GM21381 (cell line): ENCODE data around the gene LBX2.
A peak's percentile ranks its signal among the peaks of the same experiment; 100 is the strongest.
"Not testable (repeated sequence)": the region's sequence is repeated elsewhere in the genome, so short reads cannot be mapped to it uniquely, and the experiment has no call there.

Experiments used
- ATAC-seq: cut with Tn5 transposase; IDR thresholded peaks from one replicate; pipeline ENCODE4 v1.9.1; 2021; ENCODE audit warnings: mild to moderate bottlenecking, moderate library complexity; ENCODE audit not compliant: unreplicated experiment

Gene LBX2

DNA sequence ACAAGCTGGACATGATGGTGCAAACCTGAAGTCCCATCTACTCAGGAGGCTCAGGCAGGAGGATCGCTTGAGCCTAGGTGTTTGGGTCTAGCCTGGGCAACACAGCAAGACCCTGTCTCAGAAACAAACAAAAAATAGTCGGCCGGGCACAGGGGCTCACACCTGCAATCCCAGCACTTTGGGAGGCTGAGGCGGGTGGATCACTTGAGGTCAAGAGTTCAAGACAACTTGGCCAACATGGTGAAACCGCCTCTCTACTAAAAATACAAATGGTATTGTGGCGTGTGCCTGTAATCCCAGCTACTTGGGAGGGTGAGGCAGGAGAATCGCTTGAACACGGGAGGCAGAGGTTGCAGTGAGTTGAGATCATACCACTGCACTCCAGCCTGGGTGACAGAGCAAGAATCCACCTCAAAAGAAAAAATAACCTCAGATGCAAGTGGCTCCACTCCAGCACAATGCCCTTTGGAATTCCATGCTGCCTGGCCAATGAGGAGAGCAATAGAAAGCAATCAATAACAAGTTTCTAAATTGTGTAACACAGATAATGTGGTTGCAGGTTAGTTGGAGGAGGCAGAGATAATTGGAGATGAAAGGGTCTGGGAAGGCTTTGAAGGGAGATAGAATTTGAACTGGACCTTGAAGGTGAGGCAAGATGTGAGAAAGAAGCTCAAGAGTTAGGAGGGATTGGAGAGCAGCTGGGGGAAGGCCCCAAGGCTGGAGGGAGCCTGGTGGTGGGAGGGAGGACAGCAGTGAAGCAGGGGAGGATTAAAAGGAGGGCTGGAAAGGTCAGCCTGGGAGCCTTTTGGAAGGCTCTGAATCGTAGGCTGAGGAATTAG is 10.5 kb downstream of the LBX2 start:
- no peak for ATAC-seq

- no peak for ATAC-seq
Observed at GRCh38 chr2:74486141-74486540, 13.3 kb downstream of the LBX2 start.

- ATAC-seq: not testable (repeated sequence)
Observed at GRCh38 chr2:74483675-74484164, 15.7 kb downstream of the LBX2 start.

DNA sequence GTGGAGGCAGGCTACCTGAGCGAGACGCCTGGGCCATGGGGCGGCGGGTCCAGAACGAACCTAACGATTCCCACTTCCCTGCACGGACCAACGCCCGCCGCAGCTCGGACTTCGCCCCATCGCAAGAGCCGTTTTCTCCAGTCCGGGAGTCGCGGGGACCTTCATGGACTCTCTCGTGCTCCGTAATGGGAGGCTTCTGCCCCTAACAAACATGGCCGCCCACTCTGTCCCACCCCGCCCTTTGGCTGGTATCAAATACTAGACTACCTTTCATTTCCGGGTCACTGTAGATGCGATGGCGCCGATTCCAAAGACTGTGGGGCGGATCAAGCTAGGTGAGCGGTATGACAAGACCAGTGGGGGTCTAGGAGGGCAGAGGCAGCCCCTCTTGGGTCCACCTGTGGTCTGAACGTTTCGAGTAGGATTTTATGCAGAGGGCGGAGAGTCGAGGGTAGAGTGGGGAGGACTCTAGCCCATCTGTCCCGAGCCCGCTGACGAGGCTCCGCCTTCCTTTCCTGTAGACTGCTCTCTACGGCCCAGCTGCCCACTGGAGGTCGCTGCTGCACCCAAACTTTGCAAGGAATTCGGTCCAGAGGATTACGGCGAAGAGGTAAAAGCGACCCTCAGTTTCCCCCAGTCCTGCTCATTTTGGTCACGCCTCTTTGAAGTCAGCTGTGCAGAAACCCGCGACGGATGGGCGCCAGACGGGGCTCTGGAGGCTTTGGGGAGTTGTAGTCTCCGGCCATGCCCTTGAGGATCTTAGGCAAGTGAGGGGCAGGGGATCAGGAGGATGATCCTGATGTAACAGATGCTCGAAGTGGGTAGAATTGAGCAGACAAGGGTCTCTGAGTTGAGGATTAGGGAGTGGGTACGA is 16.4 kb downstream of the LBX2 start, which contains the start of the genes CCDC142 and TTC31:
CCDC142 (minus strand) TSS at position 198 of the 874 bp plus-strand sequence; CDS start at position 37, 161 bp downstream.
TTC31 (plus strand) TSS at position 281 of the 874 bp plus-strand sequence; CDS start at position 296, 15 bp downstream.
- ATAC-seq: peak; percentile 86

- ATAC-seq: peak; percentile 34
Observed at GRCh38 chr2:74481961-74482800, 17.2 kb downstream of the LBX2 start.

DNA sequence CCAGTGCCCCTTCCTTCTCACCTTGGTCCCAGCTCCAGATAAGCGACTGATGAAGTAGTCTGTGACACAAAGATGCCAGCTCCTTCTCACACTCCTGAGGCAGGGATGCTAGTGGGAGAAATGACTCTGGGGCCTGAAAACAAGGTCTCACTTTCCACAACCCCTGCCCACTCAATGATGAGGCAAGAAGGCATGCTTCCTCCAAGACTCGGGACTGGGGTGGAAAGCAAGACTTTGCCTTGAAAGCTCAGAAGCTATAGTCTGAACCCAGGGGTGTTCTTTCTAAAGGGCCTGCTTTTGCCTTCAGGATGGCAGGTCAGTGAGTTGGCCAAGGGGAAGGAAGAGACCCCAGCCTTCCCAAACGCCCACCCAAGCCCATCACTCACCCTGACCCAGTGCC is 18.0 kb downstream of the LBX2 start:
- ATAC-seq: no peak

DNA sequence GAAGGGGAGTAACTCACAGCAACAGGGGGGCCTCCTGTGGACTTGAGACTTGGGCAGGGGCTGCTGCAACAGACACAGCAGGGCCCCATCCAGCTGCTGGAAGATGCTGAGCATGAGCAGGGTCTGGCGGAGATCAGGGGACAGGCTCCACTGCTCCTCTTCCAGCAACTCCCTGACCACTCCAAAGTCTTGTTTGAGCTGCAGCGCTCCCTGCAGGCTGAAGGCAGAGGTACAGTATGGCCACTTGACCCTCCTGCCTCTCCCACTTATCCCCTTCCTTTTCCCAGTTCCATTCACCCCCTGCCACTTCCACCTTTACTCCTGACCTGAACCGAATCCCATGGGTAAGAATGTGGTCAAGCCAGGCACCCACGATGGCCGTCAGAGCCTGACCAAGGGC is 24.5 kb downstream of the LBX2 start:
- no peak for ATAC-seq

DNA sequence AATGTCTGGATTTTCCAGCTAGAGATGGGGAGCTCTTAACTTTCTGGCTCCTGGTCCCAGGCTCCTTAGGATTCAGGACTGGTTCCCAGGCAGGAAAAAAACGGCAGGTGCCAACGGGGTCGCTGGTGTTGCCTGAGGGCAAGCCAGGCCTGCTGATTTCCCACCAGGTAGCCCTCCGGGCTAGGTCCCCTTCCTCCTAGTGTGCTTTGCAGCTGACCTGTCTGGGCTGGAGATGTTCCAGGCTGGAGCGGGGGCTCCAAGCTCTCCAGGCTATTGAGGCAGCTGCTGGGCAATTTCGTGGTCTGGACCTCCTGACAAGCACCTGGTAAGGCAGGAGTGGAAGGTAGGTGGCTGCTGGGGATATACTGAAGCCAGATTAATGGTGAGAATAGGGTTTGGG is 24.9 kb downstream of the LBX2 start:
- no peak for ATAC-seq

DNA sequence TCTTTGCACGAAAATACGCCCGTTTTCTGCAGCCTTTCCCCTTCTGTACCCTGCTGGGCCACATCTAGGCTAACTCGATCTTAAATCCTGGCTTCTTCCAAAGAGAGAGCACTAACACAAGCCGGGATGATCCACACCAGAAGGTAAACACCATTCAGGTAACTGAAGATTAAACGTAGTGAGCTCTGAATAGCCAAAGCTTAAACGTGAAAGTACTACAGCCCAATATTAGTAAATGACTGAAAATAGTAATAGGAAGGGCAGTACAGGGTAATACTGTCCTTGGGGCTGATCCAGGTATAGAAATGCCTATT is 26.5 kb downstream of the LBX2 start:
- no peak for ATAC-seq

DNA sequence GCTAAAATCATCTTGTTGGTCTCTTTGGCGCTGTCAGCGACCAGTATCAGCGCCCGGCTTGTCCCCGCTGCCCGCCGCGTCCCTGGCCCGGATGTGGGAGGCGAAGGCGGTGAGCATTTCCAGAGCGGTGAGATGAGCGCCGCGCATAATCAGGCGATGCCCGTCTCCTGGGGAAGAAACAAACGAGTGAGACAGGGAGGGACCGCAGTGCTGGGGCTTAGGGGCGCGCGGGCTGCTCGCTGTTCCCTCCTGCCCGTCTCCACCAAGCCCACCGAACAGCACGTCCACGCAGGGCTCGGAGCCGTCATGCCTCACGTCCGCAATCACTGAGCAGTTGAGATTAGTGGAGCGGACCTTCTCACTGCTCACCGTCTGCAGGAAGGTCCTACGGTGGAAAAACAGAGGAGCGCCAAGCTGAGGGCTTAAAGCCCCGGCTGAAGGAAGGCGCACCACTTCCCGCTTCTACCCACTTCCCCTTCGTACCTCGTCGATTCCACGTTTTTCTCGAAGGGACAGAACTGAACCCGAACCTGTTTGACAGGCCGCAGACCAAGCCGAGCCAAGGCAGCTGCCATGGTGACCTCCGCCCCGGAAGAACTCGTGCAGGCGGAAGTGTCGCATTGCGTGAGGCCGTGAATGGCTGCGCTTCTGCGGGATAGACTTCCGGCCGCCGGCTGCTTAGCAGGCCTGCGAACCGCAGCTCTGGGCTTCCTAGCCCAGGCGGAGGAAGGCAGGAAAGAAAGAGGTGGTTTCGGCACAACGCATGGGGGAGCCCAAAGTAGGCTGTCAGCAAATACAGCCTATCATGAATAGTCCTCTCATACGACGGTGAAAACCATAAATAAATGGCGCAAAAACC is 27.1 kb downstream of the LBX2 start, which contains the start of gene MRPL53:
MRPL53 (minus strand) TSS at position 595 of the 859 bp plus-strand sequence; CDS start at position 575, 20 bp downstream.
- peak; percentile 82 for ATAC-seq

DNA sequence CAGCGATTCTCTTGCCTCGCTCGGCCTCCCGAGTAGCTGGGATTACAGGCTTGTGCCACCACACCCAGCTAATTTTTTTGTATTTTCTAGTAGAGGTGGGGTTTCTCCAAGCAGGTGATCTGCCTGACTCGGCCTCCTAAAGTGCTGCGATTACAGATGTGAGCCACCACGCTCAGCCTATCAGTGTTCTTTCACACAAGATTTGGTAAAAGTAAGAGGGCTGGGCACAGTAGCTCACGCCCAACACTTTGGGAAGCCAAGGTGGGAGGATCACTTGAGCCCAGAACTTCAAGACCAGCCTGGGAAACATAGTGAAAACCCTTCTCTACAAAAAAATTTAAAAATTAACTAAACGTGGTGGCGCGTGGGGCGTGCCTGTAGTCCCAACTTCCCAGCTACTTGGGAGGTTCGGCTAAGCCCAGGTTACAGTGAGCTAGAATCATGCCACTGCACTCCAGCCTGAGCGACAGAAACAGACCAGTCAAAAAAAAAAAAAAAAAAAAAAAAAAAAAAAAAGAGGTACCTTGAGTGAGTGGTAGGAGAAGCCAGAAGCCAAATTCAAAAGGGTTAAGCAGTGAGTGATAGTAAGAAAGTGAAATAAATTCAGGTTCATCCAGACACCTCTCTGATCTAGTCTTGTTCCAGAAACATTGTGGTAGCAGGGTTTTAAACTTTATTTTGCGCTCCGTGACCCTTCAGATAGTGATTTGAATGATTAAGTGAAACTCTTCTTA is 27.9 kb downstream of the LBX2 start:
- no peak for ATAC-seq

GRCh38 chr2:74470742-74471141 is 28.7 kb downstream of the LBX2 start:
- ATAC-seq: not testable (repeated sequence)

DNA sequence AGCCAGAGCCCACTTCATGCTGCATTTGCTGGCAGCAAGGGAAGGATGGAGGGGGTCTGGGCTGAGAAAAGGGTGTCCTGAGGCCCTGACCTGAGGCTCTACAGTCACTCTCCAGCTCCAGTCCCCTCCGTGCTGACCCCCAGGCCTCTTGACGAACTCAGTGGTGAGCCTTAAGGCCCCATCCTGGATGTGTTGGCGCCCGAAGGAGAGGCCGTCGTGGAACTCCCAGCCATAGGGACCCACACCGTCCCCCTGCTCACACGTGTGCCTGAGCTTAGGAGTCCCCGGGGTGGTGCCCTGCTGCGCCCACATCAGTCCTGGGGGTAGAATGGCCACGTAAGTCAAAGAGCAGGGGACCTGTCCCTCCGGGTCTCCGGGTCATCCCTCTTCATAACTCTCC is 35.0 kb downstream of the LBX2 start:
- ATAC-seq: no peak

DNA sequence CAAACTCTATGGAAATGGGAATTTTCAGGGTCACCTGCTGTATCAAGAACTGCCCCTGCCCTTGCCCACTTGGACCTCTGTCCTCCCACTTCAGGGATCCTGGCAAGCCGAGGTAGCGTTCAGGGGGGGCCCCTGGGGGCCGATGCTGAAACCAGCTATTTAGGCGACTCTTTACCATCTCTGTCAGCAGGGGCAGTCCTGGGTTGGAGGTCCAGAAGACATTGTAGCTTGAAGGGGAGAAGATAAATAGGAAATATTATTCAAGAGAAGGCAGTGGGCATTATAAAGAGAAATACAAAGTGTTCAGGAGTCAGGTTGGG is 36.7 kb downstream of the LBX2 start:
- no peak for ATAC-seq

DNA sequence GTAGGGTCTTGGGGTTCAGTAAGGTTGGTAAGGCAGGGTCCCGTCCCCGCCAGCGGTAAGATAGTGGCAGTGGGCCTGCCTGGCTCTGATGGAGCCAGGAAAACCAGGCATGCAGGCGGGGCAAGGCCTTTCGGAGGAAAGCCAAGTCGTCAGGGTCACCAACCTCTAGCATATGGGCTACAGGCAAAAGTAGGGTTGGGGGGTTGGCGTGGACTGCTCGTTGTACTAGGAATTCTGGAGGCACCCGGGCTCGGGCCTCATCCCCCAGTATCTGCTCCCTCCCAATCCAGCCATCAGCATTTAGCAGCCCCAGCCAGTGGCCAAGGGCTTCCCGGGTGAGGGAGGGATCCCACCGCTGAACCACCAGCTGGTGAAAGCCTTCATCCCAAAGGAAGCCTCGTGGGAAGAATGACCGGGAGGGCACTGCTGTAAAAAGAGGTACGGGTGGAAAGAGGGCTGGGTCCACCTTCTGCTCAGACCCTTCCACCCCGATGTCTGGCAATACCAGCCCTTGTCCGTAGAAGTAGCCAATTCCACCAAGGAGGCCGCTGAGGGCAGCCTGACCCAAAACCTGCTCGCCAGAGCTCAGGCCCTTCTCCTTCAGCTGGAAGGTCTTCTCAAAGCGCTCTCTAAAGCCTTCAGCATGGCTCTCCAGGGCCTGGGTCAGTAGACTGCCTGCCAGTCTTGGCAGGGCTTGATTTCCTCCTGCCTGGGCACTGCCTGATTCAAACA is 37.2 kb downstream of the LBX2 start:
- no peak for ATAC-seq

GRCh38 chr2:74461187-74462053 is 38.0 kb downstream of the LBX2 start:
- ATAC-seq: no peak

- ATAC-seq: not testable (repeated sequence)
Observed at GRCh38 chr2:74460187-74460586, 39.2 kb downstream of the LBX2 start.
